GM18870 (cell line): Measurements from ENCODE around the gene ZFP36L1.

Source experiments
- ATAC-seq: cut with Tn5 transposase; IDR thresholded peaks from one replicate; pipeline ENCODE4 v1.9.1; 2021; ENCODE audit warnings: moderate library complexity; ENCODE audit not compliant: unreplicated experiment

Gene ZFP36L1

GRCh38 chr14:68796418-68797101 is 3.7 kb upstream of the ZFP36L1 start:
- no peak for ATAC-seq

- peak; percentile 27 for ATAC-seq
These were observed 2.9 kb upstream of the ZFP36L1 start for GRCh38 chr14:68795597-68796417.

- ATAC-seq = no peak
These were observed 2.2 kb upstream of the ZFP36L1 start for GRCh38 chr14:68794851-68795596.

- no peak for ATAC-seq
These were observed 1.4 kb upstream of the ZFP36L1 start for GRCh38 chr14:68794130-68794850.

GRCh38 chr14:68793734-68794129 is 865 bp upstream of the ZFP36L1 start:
- ATAC-seq = no peak

GRCh38 chr14:68792678-68792978 is 239 bp downstream of the ZFP36L1 start:
- no peak for ATAC-seq

- no peak for ATAC-seq
These were observed 777 bp downstream of the ZFP36L1 start for GRCh38 chr14:68791902-68792677.

GRCh38 chr14:68791078-68791901 is 1.6 kb downstream of the ZFP36L1 start:
- ATAC-seq = no peak

- no peak for ATAC-seq
These were observed 2.2 kb downstream of the ZFP36L1 start for GRCh38 chr14:68790644-68791077.

GRCh38 chr14:68789821-68790643 is 2.8 kb downstream of the ZFP36L1 start:
- no peak for ATAC-seq

- ATAC-seq = no peak
These were observed 3.7 kb downstream of the ZFP36L1 start for GRCh38 chr14:68788996-68789820.

GRCh38 chr14:68788275-68788995 is 4.4 kb downstream of the ZFP36L1 start:
- no peak for ATAC-seq

- no peak for ATAC-seq
These were observed 5.5 kb downstream of the ZFP36L1 start for GRCh38 chr14:68787092-68787992.

GRCh38 chr14:68786491-68787091 is 6.3 kb downstream of the ZFP36L1 start:
- no peak for ATAC-seq
